ENCODE data around the gene TTC24.
"Not testable (repeated sequence)": the region's sequence is repeated elsewhere in the genome, so short reads cannot be mapped to it uniquely, and the experiment has no call there.

The TTC24 gene

DNA sequence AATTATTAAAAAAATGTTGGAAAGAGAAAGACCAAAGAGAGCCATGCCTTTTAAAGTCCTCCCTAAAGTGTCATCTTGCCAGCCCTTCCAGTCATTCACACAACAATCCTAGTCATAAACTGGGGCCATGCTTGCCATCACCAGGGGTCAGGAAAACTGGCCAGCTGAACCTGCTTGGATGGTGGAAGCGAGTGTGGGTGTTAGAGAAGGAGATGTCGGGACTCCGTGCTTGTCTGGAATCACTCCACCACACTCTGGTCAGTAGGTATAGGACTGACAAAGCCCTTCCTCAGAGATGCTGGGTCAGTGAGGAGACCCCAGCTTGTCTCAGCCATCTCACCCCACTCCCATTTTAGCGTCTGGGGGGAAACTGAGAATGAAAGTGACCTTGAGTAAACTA lies 36.4 kb downstream of the TTC24 start:
- no peak for DNase-seq

DNA sequence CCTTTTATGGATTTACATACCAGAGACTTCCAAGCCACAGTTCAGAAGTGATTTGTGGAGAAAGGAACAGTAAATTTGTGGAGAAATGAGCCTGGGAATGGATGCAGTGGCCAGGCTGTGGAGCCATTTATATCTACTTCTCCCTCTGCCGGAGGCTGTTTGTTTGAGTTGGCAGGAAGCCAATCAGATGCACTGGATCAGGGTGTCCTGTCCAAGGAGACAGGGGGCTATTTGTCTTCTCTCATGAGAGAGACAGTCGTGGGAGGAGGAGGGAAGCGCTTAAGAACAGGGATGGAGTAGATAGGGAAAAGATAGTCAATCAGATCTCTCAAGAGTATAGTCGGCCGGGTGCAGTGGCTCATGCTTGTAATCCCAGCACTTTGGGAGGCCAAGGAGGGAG lies 36.9 kb downstream of the TTC24 start:
- no peak for DNase-seq

DNA sequence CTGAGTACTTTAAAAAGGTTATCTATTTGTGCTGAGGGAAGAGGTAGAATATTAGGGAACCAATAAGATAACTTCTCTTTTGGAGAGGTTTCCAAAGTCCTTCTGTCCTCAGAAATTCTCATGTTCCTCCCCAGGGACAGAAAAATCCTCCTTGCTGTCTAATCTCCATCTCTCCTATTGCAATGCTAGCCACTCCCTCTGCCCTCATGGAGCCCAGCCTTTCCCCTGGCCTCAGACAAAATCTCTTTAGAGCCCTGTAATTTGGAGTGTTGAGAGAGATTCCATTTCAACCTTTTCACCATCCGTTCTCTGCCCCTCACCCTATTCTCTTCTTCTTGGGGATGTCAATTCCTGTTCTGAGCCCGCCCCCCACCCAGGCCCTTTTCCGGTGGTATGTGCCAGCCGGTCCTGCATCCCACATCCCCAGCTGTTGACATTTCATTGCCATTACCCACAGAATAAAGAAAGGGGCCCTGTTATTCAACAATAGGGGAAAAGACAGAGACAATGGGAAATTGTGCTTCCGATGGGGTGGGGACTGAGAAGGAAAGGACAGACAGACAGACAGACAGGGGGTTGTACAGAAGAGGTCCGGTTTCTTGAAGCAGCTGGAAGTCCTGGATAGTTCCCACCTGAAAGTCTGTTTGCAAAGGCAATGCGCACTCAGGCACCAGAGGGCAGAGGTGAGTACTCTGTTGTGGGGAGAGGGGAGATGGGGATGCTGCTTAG lies 39.5 kb downstream of the TTC24 start, which contains the start of gene HAPLN2:
TSS of gene HAPLN2 (plus strand) at position 563 of the 729 bp plus-strand sequence. CDS start 4,076 bp downstream, outside the sequence.
- peak; percentile 44 for DNase-seq

DNA sequence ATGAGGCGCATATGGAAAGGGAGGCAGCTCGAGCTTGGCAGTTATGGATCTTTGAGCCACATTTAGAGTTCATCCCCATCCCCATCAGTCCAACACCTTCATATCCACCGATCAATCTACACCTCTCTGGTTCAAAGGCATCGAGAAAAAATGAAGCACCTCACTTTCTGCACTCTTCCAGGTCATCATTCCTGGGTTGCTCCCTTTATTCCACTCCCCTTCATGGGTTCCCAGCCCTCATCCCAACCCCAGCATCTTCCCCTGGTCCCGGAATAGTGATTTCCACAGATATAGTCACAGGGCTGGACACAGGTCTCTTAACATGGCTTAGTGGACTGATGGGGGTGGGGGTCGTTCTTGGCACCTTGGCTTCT lies 40.0 kb downstream of the TTC24 start:
- no peak for DNase-seq

DNA sequence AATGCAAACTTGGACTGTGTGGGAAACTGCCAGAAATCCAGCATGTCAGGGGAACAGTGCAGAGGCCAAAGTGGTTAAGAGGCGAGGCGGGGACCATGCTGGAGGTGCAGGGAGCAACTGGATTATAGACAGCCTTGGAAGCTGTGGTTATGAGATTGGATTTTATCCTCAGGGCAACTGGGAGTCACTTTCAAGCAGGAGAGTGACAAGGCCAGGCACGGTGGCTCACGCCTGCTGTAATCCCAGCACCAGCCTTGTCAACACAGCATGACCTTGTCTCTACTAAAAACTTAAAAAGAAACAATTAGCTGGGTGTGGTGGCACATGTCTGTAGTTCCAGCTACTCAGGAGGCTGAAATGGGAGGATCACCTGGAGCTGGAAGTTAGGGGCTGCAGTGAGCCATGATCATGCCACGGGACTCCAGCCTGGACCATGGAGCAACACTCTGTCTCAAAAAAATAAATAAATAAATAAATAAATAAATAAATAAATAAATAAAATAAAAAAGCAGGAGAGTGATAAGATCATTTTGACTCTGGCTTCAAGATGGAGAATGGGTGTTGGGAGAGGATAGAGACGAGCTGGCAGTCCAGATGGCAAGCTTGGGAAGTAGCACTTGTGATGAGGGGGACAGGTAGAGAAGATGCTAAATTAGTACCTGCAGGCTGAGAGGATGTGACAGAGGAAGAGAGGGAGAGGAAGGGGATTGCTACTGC lies 43.2 kb downstream of the TTC24 start:
- no peak for DNase-seq

DNA sequence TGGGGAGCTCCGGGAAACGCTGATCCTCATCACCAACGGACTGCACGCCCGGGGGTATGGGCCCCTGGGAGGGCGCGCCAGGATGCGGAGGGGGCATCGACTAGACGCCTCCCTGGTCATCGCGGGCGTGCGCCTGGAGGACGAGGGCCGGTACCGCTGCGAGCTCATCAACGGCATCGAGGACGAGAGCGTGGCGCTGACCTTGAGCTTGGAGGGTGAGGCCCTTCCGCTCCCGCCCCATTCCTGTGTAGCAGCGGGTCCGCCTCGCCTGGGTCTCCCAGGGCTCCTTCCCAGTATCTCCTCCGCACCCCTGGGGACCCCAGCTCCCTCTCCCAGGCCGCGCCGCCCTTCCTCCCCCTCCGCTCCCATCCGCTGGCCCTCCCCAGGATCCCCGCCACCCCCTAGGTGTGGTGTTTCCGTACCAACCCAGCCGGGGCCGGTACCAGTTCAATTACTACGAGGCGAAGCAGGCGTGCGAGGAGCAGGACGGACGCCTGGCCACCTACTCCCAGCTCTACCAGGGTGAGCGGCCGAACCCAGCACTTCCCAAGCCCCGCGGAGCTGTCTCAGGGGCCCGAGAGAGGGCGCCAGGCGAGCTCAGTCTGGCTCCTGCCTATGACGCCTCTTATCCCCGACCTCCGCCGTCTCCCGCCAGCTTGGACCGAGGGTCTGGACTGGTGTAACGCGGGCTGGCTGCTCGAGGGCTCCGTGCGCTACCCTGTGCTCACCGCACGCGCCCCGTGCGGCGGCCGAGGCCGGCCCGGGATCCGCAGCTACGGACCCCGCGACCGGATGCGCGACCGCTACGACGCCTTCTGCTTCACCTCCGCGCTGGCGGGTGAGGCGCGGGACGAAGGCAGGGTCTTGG lies 44.7 kb downstream of the TTC24 start:
- DNase-seq, result peak; percentile 74

DNA sequence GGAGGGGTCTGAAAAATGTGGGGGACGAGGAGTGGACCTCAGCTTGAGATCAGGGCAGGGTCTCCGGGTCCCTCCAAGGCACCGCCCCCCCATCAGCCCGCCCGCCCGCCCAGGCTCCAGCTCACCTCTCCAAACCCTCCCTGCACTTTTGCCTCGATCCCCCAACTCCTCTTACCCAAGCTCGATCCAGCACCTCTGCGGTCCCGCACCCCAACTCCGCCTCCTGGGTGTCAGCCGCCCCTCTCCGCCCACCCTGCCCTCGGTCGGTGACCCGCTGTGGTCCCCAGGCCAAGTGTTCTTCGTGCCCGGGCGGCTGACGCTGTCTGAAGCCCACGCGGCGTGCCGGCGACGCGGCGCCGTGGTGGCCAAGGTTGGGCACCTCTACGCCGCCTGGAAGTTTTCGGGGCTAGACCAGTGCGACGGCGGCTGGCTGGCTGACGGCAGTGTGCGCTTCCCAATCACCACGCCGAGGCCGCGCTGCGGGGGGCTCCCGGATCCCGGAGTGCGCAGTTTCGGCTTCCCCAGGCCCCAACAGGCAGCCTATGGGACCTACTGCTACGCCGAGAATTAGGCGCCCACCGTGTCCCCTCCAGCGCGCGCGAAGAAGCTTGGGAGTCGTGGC lies 45.4 kb downstream of the TTC24 start:
- DNase-seq, result no peak

DNA sequence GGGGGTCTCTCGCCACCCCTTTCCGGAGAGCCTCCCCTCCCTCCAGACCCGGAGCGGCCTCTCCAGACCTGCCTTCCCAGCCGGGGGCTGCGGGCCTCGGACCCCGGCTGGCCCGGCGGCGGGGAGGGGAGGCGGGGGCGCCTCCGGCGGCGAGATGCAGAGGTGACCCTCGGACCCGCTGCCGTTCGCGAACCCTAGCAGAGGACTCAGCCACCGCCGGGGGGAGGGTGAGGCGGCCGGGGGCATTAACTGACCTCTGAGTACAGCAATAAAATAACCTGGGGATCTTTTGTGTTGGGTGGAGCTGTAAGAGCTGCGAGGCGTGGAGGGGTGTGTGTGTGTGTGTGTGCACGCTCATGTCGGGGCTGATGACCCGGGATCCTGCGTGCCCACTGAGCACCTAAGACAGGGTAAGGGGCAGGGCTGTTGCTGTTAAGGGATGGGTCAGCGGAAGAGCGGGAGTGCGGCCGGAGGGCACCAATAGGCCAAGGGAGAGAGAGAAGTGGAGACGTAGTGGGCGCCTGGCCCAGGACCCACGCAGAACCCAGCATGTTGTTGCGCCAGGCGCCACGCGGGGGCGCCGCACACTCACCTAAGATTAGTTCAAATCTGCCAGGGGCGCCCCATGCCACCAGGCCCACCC lies 46.0 kb downstream of the TTC24 start:
- peak; percentile 84 for DNase-seq

DNA sequence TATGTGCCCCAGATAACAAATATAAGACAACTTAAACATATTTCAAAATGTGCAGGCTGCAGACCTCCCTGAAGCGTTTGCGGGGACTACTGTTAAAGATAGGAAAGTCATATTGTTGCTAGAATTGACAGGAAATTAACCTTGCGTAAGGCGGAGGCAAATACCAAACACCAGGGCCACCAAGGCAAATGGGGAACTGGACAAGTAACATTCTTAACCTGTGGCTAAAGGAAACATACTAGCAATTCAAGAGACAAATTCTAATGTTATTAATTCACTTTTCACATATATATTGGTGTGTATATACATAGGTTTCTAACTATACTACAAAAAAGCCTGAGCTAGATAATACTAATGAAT lies 46.5 kb downstream of the TTC24 start:
- DNase-seq, result no peak

DNA sequence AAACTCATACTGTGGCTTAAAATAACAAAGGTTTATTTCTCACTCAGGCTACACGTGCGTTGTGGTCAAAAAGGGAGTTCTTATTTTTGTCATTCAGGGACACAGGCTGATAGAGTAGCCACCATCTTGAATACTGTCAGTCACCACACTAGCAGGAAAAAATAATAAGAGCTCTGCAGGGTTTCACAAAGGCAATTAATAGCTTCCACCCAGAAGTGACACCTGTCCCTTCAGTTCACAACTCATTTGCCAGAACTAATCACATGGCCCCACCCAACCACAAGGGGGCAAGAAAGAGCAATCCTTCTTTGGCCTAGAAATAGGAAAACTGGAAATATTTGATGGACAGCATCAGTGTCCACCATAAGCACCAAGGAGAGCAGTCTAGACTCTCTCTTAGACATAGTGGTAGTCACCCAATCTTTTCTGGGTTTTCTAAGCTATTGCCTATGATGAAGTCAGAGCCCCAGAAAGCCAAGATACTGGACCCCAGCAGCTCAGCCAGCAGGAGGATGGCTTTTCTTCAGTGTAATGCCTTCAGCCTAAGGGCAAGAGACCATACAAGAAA lies 47.9 kb downstream of the TTC24 start:
- DNase-seq, result peak; percentile 57

DNA sequence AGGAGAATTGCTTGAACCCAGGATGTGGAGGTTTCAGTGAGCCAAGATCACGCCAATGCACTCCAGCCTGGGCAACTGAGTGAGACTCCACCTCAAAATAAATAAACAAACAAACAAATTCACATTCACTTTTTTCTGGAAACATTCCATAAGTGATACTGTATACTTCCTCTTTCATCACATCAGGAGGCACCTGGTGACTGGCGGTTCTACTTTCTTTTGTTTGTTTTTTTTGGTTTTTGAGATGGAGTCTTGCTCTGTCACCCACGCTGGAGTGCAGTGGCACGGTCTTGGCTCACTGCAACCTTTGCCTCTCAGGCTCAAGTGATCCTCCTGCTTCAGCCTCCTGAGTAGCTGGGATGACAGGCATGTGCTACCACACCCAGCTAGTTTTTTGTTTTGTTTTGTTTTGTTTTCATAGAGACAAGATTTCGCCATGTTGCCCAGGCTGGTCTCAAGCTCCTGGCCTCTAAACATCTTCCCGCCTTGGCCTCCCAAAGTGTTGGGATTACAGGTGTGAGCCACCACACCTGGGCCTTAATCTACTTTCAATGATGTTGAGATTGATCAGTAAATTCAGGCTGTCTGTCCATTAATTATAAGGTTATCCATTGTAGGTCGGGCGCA lies 50.4 kb downstream of the TTC24 start:
- DNase-seq, result no peak

DNA sequence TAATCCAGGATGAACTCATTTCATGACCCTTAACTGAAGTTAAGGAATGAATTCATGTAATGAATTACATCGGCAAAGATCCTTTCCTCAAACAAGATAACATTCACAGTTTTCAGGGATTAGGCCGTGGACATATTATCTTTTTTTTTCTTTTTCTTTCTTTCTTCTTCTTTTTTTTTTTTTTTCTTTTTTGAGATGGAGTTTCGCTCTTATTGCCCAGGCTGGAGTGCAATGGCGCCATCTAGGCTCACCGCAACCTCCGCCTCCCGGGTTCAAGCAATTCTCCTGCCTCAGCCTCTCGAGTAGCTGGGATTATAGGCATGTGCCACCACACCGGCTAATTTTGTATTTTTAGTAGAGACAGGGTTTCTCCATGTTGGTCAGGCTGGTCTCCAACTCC lies 51.6 kb downstream of the TTC24 start:
- not testable (repeated sequence) for DNase-seq

DNA sequence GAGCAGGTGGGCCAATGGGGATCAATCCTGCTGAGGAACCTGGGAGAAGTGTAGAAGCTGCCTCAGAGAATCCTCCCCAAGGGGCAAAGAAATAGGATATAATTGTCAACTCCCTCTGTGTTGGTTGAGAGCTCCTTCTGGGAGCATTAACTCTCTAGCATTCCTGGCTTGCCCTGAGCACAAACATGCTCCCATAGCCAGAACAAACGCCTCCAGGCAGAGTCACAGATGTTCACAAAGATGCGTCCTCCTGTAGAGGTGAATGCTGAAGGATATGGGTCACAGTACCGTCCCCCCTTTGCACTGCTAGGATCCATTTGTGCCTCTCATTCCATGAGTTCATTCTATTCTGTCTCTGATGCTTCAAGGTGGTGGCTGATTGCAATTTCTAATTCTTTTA lies 52.8 kb downstream of the TTC24 start:
- no peak for DNase-seq

Measured in stimulated activated CD8-positive, alpha-beta memory T cell treated with anti-CD3 and anti-CD28 coated beads, Interleukin-4, amount 100 ng/mL, for 48 hours (primary cell).